PC-9 (cell line): ENCODE measurements around the gene PRR27. TPM values are rescaled to one million over a fixed set of nuclear protein-coding genes. Genes with fewer than 3 reads are reported as not detected.

Source experiments
- BruUV-seq: library from RNA; stranded (reverse); fragments of 400-500 nt; replicated peaks from 2 replicates; lab custom pipeline; 2021; lab: Mats Ljungman, UMichigan
- CTCF ChIA-PET: fragments of 300-600 bp; sonication (Branson Sonifier 250); formaldehyde crosslinking; loops from one replicate; lab custom pipeline; 2022; ENCODE audit warnings: antibody characterized with exemption; lab: Charles Lee
- POLR2A ChIA-PET: fragments of 300-600 bp; sonication (Branson Sonifier 250); formaldehyde crosslinking; loops from one replicate; lab custom pipeline; 2022; ENCODE audit warnings: antibody characterized with exemption; ENCODE audit not compliant: unreplicated experiment; lab: Charles Lee
- DNase-seq, 2 experiments: peaks; one replicate each; pipeline versions ENCODE4 v3.0.0 to v3.0.0-alpha.2; 2015 to 2022; ENCODE audit warnings: mixed read lengths in 1 of 2
- H2AFZ ChIP-seq: fragments of 200-600 bp; sonication (generic); 2 replicates; pipeline ENCODE4 v1.8.1; 2017; ENCODE audit warnings: antibody characterized with exemption
- H3F3A ChIP-seq: fragments of 200-600 bp; sonication (generic); 2 replicates; pipeline ENCODE4 v1.8.1; 2017; ENCODE audit warnings: antibody characterized with exemption, mild to moderate bottlenecking, low read depth; ENCODE audit not compliant: insufficient read depth
- H3K27ac ChIP-seq: fragments of 200-600 bp; sonication (generic); 2 replicates; pipeline ENCODE4 v1.6.1; 2016; ENCODE audit warnings: mixed run types
- H3K27me3 ChIP-seq: fragments of 200-600 bp; sonication (generic); 2 replicates; pipeline ENCODE4 v1.6.1; 2016; ENCODE audit warnings: low read depth, mixed run types; ENCODE audit not compliant: insufficient read depth
- H3K36me3 ChIP-seq: fragments of 200-600 bp; sonication (generic); 2 replicates; pipeline ENCODE4 v1.6.1; 2016; ENCODE audit warnings: low read depth, mixed run types
- H3K4me1 ChIP-seq: fragments of 200-600 bp; sonication (generic); replicated peaks from 2 replicates; pipeline ENCODE4 v1.6.1; 2016; ENCODE audit warnings: mixed run types; ENCODE audit not compliant: insufficient read depth
- H3K4me2 ChIP-seq: fragments of 200-600 bp; sonication (generic); 2 replicates; pipeline ENCODE4 v1.6.1; 2017; ENCODE audit warnings: mixed run types
- H3K4me3 ChIP-seq: fragments of 200-600 bp; sonication (generic); 2 replicates; pipeline ENCODE4 v1.6.1; 2016; ENCODE audit warnings: mixed run types
- H3K79me2 ChIP-seq: fragments of 200-600 bp; sonication (generic); 2 replicates; pipeline ENCODE4 v1.6.1; 2017; ENCODE audit warnings: low read depth, mixed run types
- H3K9me2 ChIP-seq: fragments of 200-600 bp; sonication (generic); 2 replicates; pipeline ENCODE4 v1.8.1; 2017; ENCODE audit warnings: mild to moderate bottlenecking; ENCODE audit not compliant: insufficient read depth
- H3K9me3 ChIP-seq: fragments of 200-600 bp; sonication (generic); 2 replicates; pipeline ENCODE4 v1.8.1; 2016; ENCODE audit warnings: low read depth; ENCODE audit not compliant: insufficient read depth
- H4K20me1 ChIP-seq: fragments of 200-600 bp; sonication (generic); 2 replicates; pipeline ENCODE4 v1.8.1; 2017; ENCODE audit not compliant: insufficient read depth
- EZH2 ChIP-seq: fragments of 200-600 bp; sonication (generic); IDR thresholded peaks from 2 replicates; pipeline ENCODE4 v1.8.0; 2017; ENCODE audit warnings: antibody characterized with exemption, low read depth
- intact Hi-C: fragments of 100-400 bp; cut with micrococcal nuclease; formaldehyde crosslinking; loops from one replicate; pipeline ENCODE4 v1.10.0; 2022; ENCODE audit not compliant: unreplicated experiment
- total RNA-seq: library from RNA; stranded (reverse); gene quantifications from 2 replicates; pipeline ENCODE4 v1.2.3, GENCODE V29; 2021
- TF ChIP-seq, protein P1 (sequence below): fragments of 200-600 bp; sonication (generic); conservative IDR thresholded peaks from 2 replicates; pipeline ENCODE4 v1.6.1; 2017; ENCODE audit warnings: mixed run types, antibody characterized with exemption, mild to moderate bottlenecking, moderate library complexity

The PRR27 gene
- total RNA-seq, 1 experiment from 2014 or later, result not detected

DNA sequence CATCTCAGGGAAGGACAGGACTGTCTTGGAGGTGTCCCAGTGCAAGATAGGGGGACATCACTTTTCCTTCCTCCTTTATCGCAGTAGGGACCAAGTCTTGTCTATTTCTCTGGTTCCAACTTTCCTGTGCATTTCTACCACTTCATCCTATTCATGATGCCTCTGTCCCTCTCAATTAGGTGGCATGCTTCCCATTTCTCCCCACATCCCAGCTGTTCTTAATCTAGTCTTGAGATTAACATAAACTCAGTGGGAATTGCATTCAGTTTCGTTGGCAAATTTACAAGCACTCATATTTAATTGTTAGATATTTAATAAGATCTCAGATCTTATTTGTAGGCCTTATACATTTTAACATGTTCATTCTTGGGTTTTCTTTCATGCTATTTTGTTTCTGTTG, 25.8 kb downstream of the PRR27 start:
- intact Hi-C loops, result loop anchor here (5.0 to 10.0 kb wide), 2 partner anchors 495 to 863 kb away; no protein-coding TSS in a partner anchor
- BruUV-seq, result no TSS peak
- no peak overlapping the region for H3K4me3 ChIP-seq
- H3K27me3 ChIP-seq, result no peaks in the 10 kb centered on the region
- H3K4me2 ChIP-seq, result no peak overlapping the region
- no peaks in the 10 kb centered on the region for H3K36me3 ChIP-seq
- ChIA-PET POLR2A (no interaction called here), CTCF (no interaction called here)
- no peaks in the 10 kb centered on the region for H3K9me3 ChIP-seq
- H3F3A ChIP-seq, result no peaks in the 10 kb centered on the region
- H3K27ac ChIP-seq, result no peak overlapping the region
- H3K9me2 ChIP-seq, result no peaks in the 10 kb centered on the region
- no peak for DNase-seq
- no peaks in the 10 kb centered on the region for H4K20me1 ChIP-seq
- H3K4me1 ChIP-seq, result no peaks in the 10 kb centered on the region
- H2AFZ ChIP-seq, result no peak overlapping the region
- no peaks in the 10 kb centered on the region for H3K79me2 ChIP-seq
- TF ChIP-seq EZH2, result no peak
- TF ChIP-seq, protein P1, sequence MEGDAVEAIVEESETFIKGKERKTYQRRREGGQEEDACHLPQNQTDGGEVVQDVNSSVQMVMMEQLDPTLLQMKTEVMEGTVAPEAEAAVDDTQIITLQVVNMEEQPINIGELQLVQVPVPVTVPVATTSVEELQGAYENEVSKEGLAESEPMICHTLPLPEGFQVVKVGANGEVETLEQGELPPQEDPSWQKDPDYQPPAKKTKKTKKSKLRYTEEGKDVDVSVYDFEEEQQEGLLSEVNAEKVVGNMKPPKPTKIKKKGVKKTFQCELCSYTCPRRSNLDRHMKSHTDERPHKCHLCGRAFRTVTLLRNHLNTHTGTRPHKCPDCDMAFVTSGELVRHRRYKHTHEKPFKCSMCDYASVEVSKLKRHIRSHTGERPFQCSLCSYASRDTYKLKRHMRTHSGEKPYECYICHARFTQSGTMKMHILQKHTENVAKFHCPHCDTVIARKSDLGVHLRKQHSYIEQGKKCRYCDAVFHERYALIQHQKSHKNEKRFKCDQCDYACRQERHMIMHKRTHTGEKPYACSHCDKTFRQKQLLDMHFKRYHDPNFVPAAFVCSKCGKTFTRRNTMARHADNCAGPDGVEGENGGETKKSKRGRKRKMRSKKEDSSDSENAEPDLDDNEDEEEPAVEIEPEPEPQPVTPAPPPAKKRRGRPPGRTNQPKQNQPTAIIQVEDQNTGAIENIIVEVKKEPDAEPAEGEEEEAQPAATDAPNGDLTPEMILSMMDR, result no peak

DNA sequence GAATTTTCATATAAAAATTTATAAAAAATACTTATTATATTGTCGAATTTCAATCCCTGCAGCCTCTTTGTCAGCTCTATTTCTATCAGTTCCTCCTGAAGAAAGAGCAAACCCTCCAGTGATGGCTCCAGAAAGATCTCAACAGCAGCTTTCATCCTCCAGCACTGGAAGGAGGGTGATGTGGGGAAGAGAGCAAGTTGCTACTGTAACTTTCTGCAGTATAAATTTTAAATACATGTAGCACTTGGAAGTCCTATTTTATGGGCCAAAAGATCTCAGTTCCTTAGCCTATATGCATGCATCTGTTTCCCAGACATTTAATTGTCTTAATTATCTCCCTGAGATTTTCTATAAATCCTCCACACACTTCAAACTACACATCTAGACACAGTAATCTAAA, 27.8 kb downstream of the PRR27 start:
- H3K9me3 ChIP-seq, result no peaks in the 10 kb centered on the region
- H3K4me2 ChIP-seq, result no peak overlapping the region
- H3K9me2 ChIP-seq, result no peaks in the 10 kb centered on the region
- no peaks in the 10 kb centered on the region for H3K36me3 ChIP-seq
- no peaks in the 10 kb centered on the region for H4K20me1 ChIP-seq
- no peak overlapping the region for H2AFZ ChIP-seq
- H3K27me3 ChIP-seq, result no peaks in the 10 kb centered on the region
- no peak overlapping the region for H3K27ac ChIP-seq
- TF ChIP-seq, protein P1, result no peak
- TF ChIP-seq EZH2, result no peak
- ChIA-PET CTCF (interaction anchor here (0.6 kb wide), 1 partner anchor 17 kb away, joined by 6 read pairs; no protein-coding TSS in a partner anchor), POLR2A (no interaction called here)
- no peaks in the 10 kb centered on the region for H3K4me1 ChIP-seq
- BruUV-seq, result no TSS peak
- no peaks in the 10 kb centered on the region for H3K79me2 ChIP-seq
- intact Hi-C loops, result loop anchor here (2.0 to 10.0 kb wide), 3 partner anchors 285 to 865 kb away; no protein-coding TSS in a partner anchor
- no peaks in the 10 kb centered on the region for H3F3A ChIP-seq
- DNase-seq, result no peak
- no peak overlapping the region for H3K4me3 ChIP-seq

DNA sequence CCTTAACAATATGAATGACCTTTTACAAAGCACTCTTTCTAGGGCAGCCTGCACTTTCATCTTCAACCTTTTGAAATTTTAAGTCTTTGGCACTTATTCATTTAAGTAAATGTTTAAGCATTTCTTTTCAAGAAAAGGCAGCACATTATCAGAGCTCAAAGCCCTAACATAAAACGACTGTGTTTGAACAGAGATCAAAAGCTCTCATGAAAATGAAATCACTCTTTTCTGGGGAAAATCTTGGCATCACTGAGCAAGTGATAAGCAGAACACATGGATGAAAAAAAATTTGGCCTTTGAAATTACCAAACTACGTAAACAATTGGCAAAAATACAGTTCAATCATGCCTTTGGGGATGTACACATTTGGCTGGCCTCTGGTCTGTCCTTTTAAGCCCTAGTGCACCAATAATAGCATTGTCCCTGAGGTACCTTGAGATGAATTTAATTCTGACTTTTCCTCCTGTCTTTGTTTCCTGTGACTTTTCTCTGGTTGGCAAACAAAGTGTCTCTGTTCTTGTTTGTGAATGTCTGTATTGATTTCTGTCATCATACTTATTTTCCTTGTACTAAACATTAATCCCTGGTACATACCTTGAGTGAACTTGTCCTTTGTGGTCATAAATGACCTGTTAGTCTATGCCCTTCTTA, 28.6 kb downstream of the PRR27 start:
- Histone ChIP-seq H4K20me1 (no peaks in the 10 kb centered on the region), H3F3A (no peaks in the 10 kb centered on the region), H2AFZ (no peak overlapping the region), H3K4me1 (no peaks in the 10 kb centered on the region), H3K27ac (no peak overlapping the region), H3K4me3 (no peak overlapping the region), H3K36me3 (no peaks in the 10 kb centered on the region), H3K9me3 (no peaks in the 10 kb centered on the region), H3K27me3 (no peaks in the 10 kb centered on the region), H3K79me2 (no peaks in the 10 kb centered on the region), H3K9me2 (no peaks in the 10 kb centered on the region), H3K4me2 (no peak overlapping the region)
- ChIA-PET POLR2A (no interaction called here), CTCF (interaction anchor here (0.6 to 1.3 kb wide), 4 partner anchors 16 to 377 kb away, joined by 3 to 6 read pairs (median 5); no protein-coding TSS in a partner anchor)
- no peak for TF ChIP-seq EZH2
- TF ChIP-seq, protein P1, result no peak
- no TSS peak for BruUV-seq
- intact Hi-C loops, result loop anchor here (1.0 to 10.0 kb wide), 4 partner anchors 87 to 865 kb away; no protein-coding TSS in a partner anchor
- no peak for DNase-seq
